GM19193 (cell line): ENCODE data around the gene SH3RF1.

ENCODE experiments used
- POLR2A ChIP-seq: IDR thresholded peaks from 4 replicates; pipeline ENCODE4 v1.6.1; 2011; ENCODE audit not compliant: insufficient read depth, insufficient read length; ENCODE audit errors: extremely low read depth

SH3RF1 gene

DNA sequence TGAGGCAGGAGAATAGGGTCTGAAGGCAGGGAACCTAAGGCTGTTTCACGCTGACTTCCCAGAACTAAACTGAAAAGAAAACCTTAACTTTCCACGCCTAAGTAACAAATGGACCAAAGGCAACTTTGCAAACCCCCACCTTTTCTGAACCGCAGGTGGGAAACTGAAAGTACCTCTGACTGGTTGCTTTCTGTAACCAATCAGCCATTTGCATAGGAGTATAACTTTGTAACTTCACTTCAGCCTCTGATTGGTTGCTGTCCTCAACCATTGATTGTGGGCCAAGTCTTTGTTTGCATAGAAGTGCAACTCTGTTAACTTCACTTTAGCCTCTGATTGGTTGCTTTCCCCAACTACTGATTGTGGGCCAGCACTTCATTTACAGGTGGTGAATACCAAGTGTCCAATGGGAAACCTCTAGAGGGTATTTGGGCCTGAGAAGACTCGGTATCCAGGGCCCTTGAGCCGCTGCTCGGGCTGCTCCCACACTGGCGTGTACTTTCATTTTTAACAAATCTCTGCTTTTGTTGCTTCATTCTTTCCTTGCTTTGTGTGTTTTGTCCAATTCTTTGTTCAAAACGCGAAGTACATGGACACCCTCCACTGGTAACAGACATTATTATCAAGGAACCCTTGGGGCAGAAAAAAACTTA, 139.1 kb downstream of the SH3RF1 start:
- no peak for TF ChIP-seq POLR2A

DNA sequence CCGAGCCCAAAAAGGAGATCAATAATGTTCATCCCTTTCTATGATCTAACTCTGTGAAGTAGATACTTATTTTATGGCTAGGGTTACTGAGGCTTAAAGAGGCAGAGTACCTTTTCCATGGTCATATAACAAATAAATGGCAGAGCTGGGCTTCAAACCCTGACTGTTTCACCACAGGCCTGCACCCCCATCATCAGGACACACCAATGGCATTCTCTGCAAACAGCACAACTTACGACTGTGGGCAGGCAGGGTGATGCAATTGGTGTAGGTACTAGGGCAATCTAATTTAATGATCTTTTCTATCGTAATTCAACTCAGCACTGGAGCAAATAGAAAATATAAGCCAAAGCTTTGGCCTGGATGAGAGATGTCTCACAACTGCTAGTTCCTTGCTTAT, 141.9 kb downstream of the SH3RF1 start:
- TF ChIP-seq POLR2A = no peak

DNA sequence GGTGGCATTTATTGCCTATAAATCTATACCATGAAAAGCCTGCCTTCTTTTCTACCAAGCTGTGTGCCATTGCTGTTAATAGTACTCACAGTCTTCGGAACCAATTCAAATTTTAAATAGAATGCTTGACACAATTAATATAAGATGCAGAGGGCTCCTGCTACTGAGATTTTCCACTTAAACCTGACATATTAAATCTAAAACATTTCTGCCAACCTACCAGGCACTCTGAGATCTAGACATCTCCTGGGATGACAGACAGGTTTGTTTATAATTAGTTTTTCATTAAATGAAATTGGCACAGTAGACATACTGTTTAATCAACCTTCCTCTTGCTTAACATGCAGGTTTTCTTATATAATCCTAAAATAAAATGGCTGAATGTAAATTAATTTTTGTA, 143.4 kb downstream of the SH3RF1 start:
- no peak for TF ChIP-seq POLR2A

DNA sequence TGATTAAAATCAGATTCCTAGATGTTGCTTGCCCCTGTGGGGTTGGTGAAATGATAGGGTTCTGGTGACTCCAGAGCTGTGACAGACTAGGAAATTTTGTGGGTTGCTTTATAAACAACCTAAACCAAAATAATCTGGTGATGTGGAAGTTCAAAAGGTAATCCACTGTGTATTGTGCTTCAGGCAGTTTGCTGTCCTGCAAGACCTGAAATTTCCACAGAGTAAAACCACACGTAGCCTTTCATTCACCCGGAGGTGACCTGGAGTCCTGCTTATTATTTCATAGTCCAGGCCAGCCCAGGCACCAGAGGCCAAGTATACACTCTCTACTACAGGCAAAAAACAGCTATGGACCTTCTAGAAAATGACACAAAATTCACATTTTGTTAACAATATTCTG, 146.1 kb downstream of the SH3RF1 start:
- TF ChIP-seq POLR2A = no peak

DNA sequence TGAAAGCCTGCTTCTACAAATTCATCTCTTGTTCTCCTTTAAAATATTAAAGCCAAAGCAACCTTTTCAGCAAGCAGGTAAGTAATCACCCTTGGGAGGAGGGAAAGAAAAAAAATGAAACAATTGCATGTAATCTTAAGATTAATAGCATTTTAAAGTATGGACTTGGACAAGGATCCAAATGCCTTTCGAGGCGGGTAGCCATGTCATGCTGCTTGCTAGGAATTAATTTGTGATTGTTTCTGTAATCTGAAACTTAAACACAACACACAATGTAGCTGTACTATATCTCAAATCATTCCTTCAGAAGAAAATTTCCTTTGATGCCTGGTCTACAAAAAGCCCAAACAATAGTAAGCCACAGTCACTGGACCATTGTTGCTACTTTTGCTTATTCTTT, 148.3 kb downstream of the SH3RF1 start:
- TF ChIP-seq POLR2A = no peak

DNA sequence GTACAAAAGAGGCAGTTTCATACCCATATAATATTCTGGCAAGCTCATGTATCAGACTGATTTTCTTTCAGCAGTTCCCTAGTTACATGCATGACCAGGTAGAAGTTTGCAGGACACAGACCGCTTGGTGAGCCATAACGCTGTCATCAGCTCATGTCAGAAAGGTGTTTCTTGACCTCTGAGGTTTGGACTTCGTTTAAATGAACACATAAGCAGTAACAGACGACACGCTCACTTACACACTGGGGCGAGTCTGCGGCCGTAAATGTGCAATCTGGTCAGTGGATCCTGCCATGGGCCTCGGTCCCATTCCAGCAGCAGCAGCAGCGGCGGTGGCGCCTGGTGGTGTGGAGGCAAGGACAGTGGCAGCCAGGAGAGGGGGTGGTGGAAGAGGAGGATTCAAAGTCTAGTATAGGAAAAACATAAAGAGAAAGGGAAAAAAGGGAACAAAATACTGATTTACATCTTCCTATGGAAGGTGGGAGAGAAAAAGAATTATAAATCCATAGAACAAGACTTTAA, 148.8 kb downstream of the SH3RF1 start:
- TF ChIP-seq POLR2A = no peak

DNA sequence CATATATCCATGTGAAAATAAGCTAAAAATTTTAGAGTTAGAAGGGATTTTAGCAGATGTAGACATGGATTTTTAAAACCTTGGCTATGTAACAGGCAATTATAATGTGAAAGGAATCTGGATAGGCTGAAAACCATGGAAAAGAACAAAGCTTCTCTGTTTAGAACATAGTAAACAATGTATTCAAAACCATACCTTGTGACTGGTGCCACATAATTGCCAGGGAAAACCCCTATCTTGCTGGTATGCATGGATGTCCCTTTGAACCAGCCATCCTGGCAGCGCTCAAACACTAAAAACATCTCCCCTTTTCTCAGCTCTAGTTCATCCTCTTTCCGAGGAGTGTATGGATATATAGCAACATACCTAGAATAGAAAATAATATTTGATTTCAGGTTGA, 150.1 kb downstream of the SH3RF1 start:
- TF ChIP-seq POLR2A = no peak

DNA sequence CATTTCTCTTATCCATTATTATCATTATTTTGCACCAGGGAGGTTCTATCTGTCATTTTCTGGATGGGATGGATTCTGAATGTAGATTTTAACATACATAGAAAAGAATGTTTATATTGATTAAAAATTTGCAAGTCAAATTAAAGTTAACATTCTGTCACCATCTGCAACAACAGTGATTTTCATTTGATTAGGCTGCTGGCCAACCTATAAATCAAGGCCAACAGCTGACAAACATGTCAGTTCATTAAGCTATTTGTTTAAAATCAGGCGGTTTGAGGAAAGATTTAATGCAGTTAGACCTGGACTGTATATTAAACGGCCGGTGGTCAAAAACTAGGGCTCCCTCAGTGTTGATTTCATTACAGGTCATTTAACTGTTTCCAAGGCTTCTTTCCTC, 151.2 kb downstream of the SH3RF1 start:
- TF ChIP-seq POLR2A = no peak

DNA sequence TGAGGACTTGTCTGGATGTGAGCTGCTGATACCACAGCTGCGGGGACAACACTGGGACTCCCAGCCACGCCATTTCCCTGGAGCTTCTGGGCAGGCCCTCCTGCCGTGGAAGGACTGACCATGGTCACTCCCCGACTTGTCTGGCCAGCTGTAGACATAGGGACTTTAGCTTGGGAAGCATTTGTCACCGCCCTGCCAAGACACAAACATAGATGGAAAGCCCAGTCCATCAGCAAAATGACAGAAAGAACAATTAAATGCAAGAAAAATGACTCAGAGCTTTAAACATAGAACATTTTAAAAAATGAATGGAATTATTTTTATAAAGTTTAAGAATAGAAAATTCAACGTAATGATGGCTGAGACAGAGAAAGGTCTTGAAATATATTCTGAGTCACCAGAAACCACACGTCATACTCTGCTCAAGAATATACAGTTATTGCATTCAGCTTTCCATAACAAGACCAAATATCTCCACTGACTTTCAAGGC, 153.1 kb downstream of the SH3RF1 start:
- no peak for TF ChIP-seq POLR2A

DNA sequence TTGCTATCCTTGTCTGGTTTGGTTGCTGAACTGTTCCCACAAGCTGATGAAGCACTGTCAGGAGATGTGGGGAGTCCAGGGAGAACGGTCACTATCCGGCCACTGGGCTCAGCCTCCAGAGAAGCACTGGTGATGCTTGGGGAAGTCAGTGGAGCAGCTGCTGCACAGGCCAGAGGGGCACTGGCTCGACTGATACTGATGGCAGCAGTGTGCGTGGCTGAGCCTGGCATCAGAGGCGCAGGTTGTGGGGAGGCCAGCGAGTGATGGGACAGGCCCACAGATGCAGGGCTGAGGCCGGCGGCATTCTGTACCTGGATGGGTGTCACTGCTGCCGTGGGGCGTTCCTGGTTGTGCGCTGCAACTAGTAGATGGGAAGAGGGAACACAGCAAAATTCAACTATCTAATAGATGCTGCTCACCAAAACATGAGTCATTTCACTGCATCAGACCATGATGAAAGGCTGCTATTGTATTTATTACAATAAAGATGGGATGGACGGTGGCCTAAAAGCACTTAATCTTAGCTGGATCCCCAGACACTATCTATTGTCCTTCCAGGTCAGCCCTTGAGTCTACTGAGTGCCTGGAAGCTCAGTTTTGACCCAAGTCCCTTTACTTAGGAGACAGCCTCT, 154.4 kb downstream of the SH3RF1 start:
- no peak for TF ChIP-seq POLR2A

DNA sequence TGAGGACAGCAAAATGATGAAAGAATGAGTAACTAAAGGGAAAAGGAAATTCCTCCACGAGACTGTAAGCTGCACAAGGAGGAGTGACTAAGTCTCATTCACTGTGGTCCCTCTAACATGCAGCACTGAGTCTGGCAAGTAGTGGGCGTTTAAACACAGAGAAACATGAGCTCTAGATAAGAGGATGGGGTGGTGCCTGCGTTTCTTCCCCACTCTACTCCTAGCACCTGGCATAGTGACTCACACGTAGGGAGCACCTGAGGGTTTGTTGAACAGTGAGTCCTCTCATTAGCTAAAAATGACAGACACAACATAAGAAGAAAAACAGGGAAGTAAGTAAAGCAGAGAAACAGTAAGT, 154.9 kb downstream of the SH3RF1 start:
- TF ChIP-seq POLR2A = no peak

DNA sequence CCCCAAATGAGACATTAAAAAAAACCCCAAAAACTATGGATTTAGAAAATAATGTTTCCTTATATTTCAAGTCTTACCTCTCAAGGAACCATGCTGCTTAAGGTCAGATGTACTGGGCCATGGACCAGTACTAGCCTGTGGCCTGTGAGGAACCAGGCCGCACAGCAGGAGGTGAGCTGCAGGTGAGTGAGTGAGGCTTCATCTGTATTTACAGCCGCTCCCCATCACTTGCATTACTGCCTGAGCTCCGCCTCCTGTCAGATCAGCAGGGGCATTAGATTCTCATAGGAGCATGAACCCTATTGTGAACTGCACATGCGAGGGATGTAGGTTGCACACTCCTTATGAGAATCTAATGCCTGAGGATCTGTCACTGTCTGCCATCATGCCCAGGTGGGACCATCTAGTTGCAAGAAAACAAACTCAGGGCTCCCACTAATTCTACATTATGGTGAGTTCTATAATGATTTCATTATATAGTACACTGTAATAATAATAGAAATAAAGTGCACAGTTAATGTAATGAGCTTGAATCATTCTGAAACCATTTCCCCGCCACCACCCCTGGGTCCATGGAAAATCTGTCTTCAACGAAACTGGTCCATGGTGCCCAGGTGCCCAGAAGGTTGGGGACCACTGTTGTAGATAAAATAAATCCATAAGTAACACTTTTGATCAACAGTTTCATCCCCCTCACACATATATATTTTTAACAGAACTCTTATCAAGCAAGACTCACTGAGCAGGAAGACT, 155.4 kb downstream of the SH3RF1 start:
- TF ChIP-seq POLR2A = no peak

DNA sequence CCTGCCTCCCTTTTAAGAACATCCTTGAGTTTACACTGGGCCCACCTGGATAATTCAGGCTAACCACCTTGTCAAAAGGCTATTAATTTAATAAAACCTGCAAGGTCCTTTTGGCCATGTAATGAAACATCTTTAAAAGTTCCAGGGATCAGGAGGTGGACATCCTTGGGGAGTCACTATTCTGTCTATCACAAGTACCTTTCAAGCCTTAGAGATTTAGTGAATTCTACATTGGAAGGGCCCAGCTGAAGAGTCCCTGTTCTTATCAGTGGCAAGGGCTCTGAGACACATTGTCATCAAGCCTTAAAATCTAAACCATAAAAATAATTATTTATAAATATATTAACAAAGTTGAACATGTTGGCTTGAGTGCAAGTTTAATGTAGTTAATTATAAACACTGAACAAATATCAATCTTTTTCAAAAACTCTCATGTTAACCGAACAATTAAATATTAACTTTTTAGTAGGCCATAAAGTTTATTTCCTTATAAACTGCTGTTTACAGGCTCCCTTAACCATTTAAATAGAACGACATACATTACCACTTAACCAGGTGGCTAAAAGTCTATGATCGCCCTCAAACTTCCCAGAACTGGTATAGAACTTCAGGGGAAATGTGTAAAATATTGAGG, 156.3 kb downstream of the SH3RF1 start:
- no peak for TF ChIP-seq POLR2A

DNA sequence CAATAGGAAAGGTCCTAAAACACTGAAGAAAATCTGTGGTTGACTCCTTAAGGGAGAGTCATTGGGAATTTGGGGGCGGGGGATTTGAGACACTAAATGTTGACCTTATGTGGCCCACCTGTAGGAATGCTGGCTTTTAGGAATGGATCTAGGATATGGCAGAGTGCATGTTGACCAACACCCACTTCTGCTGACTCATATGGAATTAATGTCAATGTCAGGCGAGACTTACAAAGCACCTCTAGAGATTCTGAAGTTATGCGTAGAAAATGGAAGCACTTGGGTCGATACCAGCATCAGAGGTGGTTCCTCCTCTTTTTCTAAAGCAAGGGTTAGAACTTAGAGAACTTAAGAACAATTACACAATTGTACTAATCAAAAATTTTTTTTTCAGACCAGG, 160.1 kb downstream of the SH3RF1 start:
- TF ChIP-seq POLR2A = no peak

DNA sequence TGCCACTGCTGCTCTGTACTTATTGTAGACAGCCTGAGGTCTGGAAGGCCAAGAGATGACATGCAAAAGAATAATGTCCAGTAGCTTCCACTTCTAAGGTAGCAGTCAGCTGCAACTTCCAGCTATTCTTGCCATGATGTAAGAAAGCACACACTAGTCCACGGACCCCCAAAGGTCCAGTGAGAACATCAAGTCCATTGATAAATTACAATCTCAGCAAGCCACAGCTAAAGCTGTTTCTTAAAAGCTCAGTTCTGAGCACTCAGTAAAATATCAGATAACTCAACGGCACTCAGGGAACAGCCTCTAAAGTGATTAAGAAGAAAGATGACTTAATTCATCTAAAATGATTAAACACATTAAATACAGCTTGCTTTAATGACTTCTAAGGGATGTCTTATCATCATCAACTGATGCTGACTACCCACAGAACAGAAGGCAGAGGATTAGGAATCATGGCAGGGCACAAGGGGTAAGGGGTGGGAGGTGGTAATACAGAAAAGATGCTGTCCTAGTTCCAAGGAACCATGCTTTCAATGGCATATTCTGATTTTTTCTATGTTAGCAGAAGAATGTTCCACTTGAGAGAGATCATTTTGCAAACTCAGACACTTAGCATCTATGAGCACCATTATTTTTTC, 161.6 kb downstream of the SH3RF1 start:
- no peak for TF ChIP-seq POLR2A
